HG02870 (cell line): ENCODE measurements around the gene KRTAP3-2.

Experiments
- ATAC-seq: cut with Tn5 transposase; IDR thresholded peaks from one replicate; pipeline ENCODE4 v1.9.1; 2021; ENCODE audit warnings: mild to moderate bottlenecking, moderate library complexity; ENCODE audit not compliant: unreplicated experiment

KRTAP3-2 gene

GRCh38 chr17:41012326-41013120, 12.8 kb upstream of the KRTAP3-2 start:
- no peak for ATAC-seq

GRCh38 chr17:41010441-41010840, 10.7 kb upstream of the KRTAP3-2 start:
- ATAC-seq: no peak

- ATAC-seq: no peak
These were observed 10.2 kb upstream of the KRTAP3-2 start for GRCh38 chr17:41009936-41010335.

- ATAC-seq: no peak
These were observed 9.6 kb upstream of the KRTAP3-2 start for GRCh38 chr17:41009301-41009760.

- ATAC-seq: no peak
These were observed 9.1 kb upstream of the KRTAP3-2 start, which contains the start of gene KRTAP3-1 for GRCh38 chr17:41008811-41009210. TSS of gene KRTAP3-1 (minus strand) at chr17:41009128. CDS start at chr17:41009074, 54 bp downstream.

- ATAC-seq: no peak
These were observed 4.7 kb upstream of the KRTAP3-2 start for GRCh38 chr17:41004397-41004796.

- no peak for ATAC-seq
These were observed 4.2 kb upstream of the KRTAP3-2 start for GRCh38 chr17:41003926-41004325.

GRCh38 chr17:41002814-41003213, 3.1 kb upstream of the KRTAP3-2 start:
- ATAC-seq: no peak

GRCh38 chr17:41001795-41002194, 2.1 kb upstream of the KRTAP3-2 start:
- ATAC-seq: no peak

GRCh38 chr17:40997361-40997760, 2.3 kb downstream of the KRTAP3-2 start:
- no peak for ATAC-seq

- ATAC-seq: no peak
These were observed 2.9 kb downstream of the KRTAP3-2 start for GRCh38 chr17:40996829-40997228.

- no peak for ATAC-seq
These were observed 4.6 kb downstream of the KRTAP3-2 start for GRCh38 chr17:40995116-40995515.

- no peak for ATAC-seq
These were observed 5.9 kb downstream of the KRTAP3-2 start, which contains the start of gene KRTAP3-3 for GRCh38 chr17:40993839-40994238. TSS of gene KRTAP3-3 (minus strand) at chr17:40994164. CDS start at chr17:40994097, 67 bp downstream.

GRCh38 chr17:40993084-40993483, 6.6 kb downstream of the KRTAP3-2 start:
- ATAC-seq: no peak

GRCh38 chr17:40992666-40993065, 7.0 kb downstream of the KRTAP3-2 start:
- no peak for ATAC-seq

GRCh38 chr17:40986920-40987319, 12.8 kb downstream of the KRTAP3-2 start:
- ATAC-seq: no peak

- no peak for ATAC-seq
These were observed 15.5 kb downstream of the KRTAP3-2 start, which contains the start of gene KRT40 for GRCh38 chr17:40984226-40984625. TSS of gene KRT40 (minus strand) at chr17:40984326. CDS start at chr17:40984273, 53 bp downstream.

- no peak for ATAC-seq
These were observed 18.6 kb downstream of the KRTAP3-2 start for GRCh38 chr17:40981115-40981514.

- ATAC-seq: no peak
These were observed 19.1 kb downstream of the KRTAP3-2 start for GRCh38 chr17:40980596-40980995.

- no peak for ATAC-seq
These were observed 19.6 kb downstream of the KRTAP3-2 start for GRCh38 chr17:40980117-40980516.

GRCh38 chr17:40978575-40979151, 21.0 kb downstream of the KRTAP3-2 start:
- no peak for ATAC-seq

- ATAC-seq: no peak
These were observed 24.2 kb downstream of the KRTAP3-2 start for GRCh38 chr17:40975516-40975915.
